ENCODE measurements around the gene STK36. TPM values are rescaled to one million over a fixed set of nuclear protein-coding genes. Genes with fewer than 3 reads are reported as not detected.

STK36 gene
- total RNA-seq, 1 experiment from 2014 or later: 38.7 TPM

- Mint-ChIP-seq H3K4me1 (peaks cover 31 to 34% of the 10 kb centered on the region in 2 experiments), H3K27me3 (ENCODE audit: low read depth) (no peaks in the 10 kb centered on the region), H3K27ac (peak overlapping the region; percentile 1 to 87 (median 6); a peak in 3 of 7 replicates), H3K4me3 (no peak overlapping the region), H3K9me3 (peaks cover 0 to 2% of the 10 kb centered on the region in 2 experiments; a peak in 1 of 5 replicates), H3K36me3 (ENCODE audit: insufficient read depth in 1 of 3, low read depth in 3 of 3) (peaks cover 7 to 28% (median 20%) of the 10 kb centered on the region in 3 experiments)
- no peak for DNase-seq
- no peak overlapping the region for H3T11ph ChIP-seq (ENCODE audit: low read length)
- H2AFZ ChIP-seq (ENCODE audit: low read length): no peak overlapping the region
- no peak overlapping the region for H2BK15ac ChIP-seq (ENCODE audit: low read depth, low read length)
- no peak for TF ChIP-seq CTCF (conservative IDR thresholded peaks at IDR 0.05)
- no peak overlapping the region for H2BK120ac ChIP-seq (ENCODE audit: low read depth, low read length, poor library complexity, severe bottlenecking)
- no peak overlapping the region for H3K9ac ChIP-seq (ENCODE audit: extremely low read depth, insufficient read length, low read length)
- H3K79me2 ChIP-seq (ENCODE audit: insufficient read depth, low read length): peaks cover 15% of the 10 kb centered on the region; the same call in 1 of the 2 replicates
- H4K91ac ChIP-seq (ENCODE audit: insufficient read length, low read depth, low read length): no peak overlapping the region
- H3K79me1 ChIP-seq (ENCODE audit: insufficient read depth, low read depth, low read length, poor library complexity, severe bottlenecking): peaks cover 6% of the 10 kb centered on the region
- H2AK5ac ChIP-seq (ENCODE audit: insufficient read length, low read length): no peak overlapping the region
- no CpG with 5 or more reads among the region's 3 CpGs for WGBS (ENCODE audit: extremely low coverage, insufficient read length, low lambda C conversion rate)
- no peak overlapping the region for H4K8ac ChIP-seq (replicated peaks; ENCODE audit: insufficient read length, low read depth, low read length)
- H3K9me3 ChIP-seq (ENCODE audit: control insufficient read depth, low read depth, low read length): no peaks in the 10 kb centered on the region
- H3K27me3 ChIP-seq (ENCODE audit: insufficient read depth, low read length): no peaks in the 10 kb centered on the region
- H2BK12ac ChIP-seq (ENCODE audit: insufficient read length, low read depth, low read length): no peak overlapping the region
- no peak overlapping the region for H4K5ac ChIP-seq (ENCODE audit: insufficient read length, low read depth, low read length)
- peaks cover 14% of the 10 kb centered on the region; the same call in 1 of the 2 replicates for H3K4me1 ChIP-seq (ENCODE audit: insufficient read depth, low read length)
- no peak overlapping the region for H3K56ac ChIP-seq (ENCODE audit: insufficient read length, low read depth, low read length)
- H3K23me2 ChIP-seq (ENCODE audit: insufficient read length, low read depth, low read length, poor library complexity, severe bottlenecking): no peaks in the 10 kb centered on the region
- no peak overlapping the region for H3K4ac ChIP-seq (ENCODE audit: low read depth, low read length)
- H3K27ac ChIP-seq (ENCODE audit: insufficient read length, low read depth, low read length): no peak overlapping the region
- H2BK5ac ChIP-seq (ENCODE audit: insufficient read length, low read length): no peak overlapping the region
- no peak overlapping the region for H3K18ac ChIP-seq (ENCODE audit: insufficient read length, low read depth, low read length)
- no peak overlapping the region for H2BK20ac ChIP-seq (ENCODE audit: low read depth, low read length, poor library complexity, severe bottlenecking)
- H4K20me1 ChIP-seq (ENCODE audit: control insufficient read depth, insufficient read depth, insufficient read length): no peaks in the 10 kb centered on the region
- no peak overlapping the region for H3K23ac ChIP-seq (ENCODE audit: insufficient read length, low read depth, low read length)
- H3K14ac ChIP-seq (ENCODE audit: insufficient read depth, low read length): no peak overlapping the region
- no peak overlapping the region for H3K4me2 ChIP-seq (ENCODE audit: insufficient read depth, insufficient read length, low read length)
Measured at GRCh38 chr2:218719457-218719856, 47.6 kb downstream of the STK36 start.

Measured in H9 (cell line).